K562 (cell line): ENCODE data around the gene CLHC1. TPM values are rescaled to one million over a fixed set of nuclear protein-coding genes. Genes with fewer than 3 reads are reported as not detected.

Experiments used
- ATAC-seq: fragments of 200-7000 bp; cut with Tn5 transposase; 3 replicates; pipeline ENCODE4 v1.9.1; 2020; ENCODE audit warnings: moderate library complexity
- BruUV-seq: library from RNA; stranded (reverse); fragments of 400-500 nt; replicated peaks from 2 replicates; lab custom pipeline; 2021; lab: Mats Ljungman, UMichigan
- CTCF ChIA-PET: fragments of 300-600 bp; formaldehyde crosslinking; extraction: SDS; loops from one replicate; lab custom pipeline; 2021; ENCODE audit warnings: low intra/inter-chr PET ratio; lab: Yijun Ruan, JAX
- POLR2A ChIA-PET: fragments of 300-600, 350-650 bp; sonication (Branson Sonifier 250); formaldehyde crosslinking; extraction: SDS; loops from one replicate; lab custom pipeline; 2021; ENCODE audit warnings: antibody characterized with exemption, inconsistent platforms; lab: Yijun Ruan, JAX
- DNase-seq, 4 experiments: peaks; one replicate each; pipeline versions ENCODE4 v3.0.0 to v3.0.0-alpha.2; 2011 to 2018; ENCODE audit warnings: low spot score in 3 of 4, mixed read lengths in 3 of 4; ENCODE audit errors: extremely low read depth in 1 of 4
- FAIRE-seq: peaks from 2 replicates; lab custom pipeline; 2011; peaks lifted over from hg19 to GRCh38; lab: Jason Lieb, UNC
- H2AFZ ChIP-seq: 2 replicates; pipeline ENCODE4 v1.6.0; 2011; ENCODE audit warnings: low read depth, low read length, control low read depth, inconsistent platforms
- H3K27ac ChIP-seq: fragments of 200-600 bp; 3 replicates; pipeline ENCODE4 v1.8.0; 2011; ENCODE audit warnings: low read depth, mild to moderate bottlenecking, control low read depth, inconsistent platforms, low read length, moderate library complexity, mixed read lengths; ENCODE audit errors: extremely low read depth
- H3K27me3 ChIP-seq, 2 experiments: fragments of 300-600 bp in 1 of 2; 2 replicates in 1 of 2; 3 replicates in 1 of 2; pipeline versions ENCODE4 v1.6.0 to v1.8.0; 2011; ENCODE audit warnings: inconsistent platforms in 2 of 2, low read length in 2 of 2, mild to moderate bottlenecking in 1 of 2, mixed read lengths in 1 of 2, moderate library complexity in 1 of 2; ENCODE audit not compliant: control insufficient read depth in 2 of 2, insufficient read depth in 2 of 2
- H3K36me3 ChIP-seq: fragments of 300-600 bp; 3 replicates; pipeline ENCODE4 v1.8.0; 2011; ENCODE audit warnings: mild to moderate bottlenecking, low read length, inconsistent platforms; ENCODE audit not compliant: control insufficient read depth, insufficient read depth
- H3K4me1 ChIP-seq, 2 experiments: fragments of 200-600 bp in 1 of 2; replicated peaks in 1 of 2; 2 replicates in 1 of 2; 3 replicates in 1 of 2; pipeline versions ENCODE4 v1.5.1 to v1.8.0; 2011; ENCODE audit warnings: inconsistent platforms in 2 of 2, low read length in 2 of 2, mild to moderate bottlenecking in 1 of 2, mixed read lengths in 1 of 2, moderate library complexity in 1 of 2; ENCODE audit not compliant: control insufficient read depth in 2 of 2, insufficient read depth in 2 of 2
- H3K4me2 ChIP-seq: 2 replicates; pipeline ENCODE4 v1.6.1; 2011; ENCODE audit warnings: low read length, control low read depth, inconsistent platforms, mixed read lengths; ENCODE audit not compliant: insufficient read depth
- H3K4me3 ChIP-seq: fragments of 200-600 bp; sonication (generic), shearing (Covaris generic); 2 replicates; pipeline ENCODE4 v1.5.1; 2016; ENCODE audit warnings: control low read depth, inconsistent platforms
- H3K79me2 ChIP-seq: fragments of 200-600 bp; 3 replicates; pipeline ENCODE4 v1.8.0; 2011; ENCODE audit warnings: low read length, inconsistent platforms; ENCODE audit not compliant: control insufficient read depth, insufficient read depth
- H3K9ac ChIP-seq, 2 experiments: 2 replicates each; pipeline versions ENCODE4 v1.6.0 to v1.6.1; 2011; ENCODE audit warnings: low read depth in 2 of 2, low read length in 2 of 2, control low read depth in 1 of 2, inconsistent platforms in 1 of 2, mild to moderate bottlenecking in 1 of 2, mixed read lengths in 1 of 2; ENCODE audit not compliant: insufficient read depth in 1 of 2
- H3K9me1 ChIP-seq: one replicate; pipeline ENCODE4 v1.6.0; 2011; ENCODE audit warnings: inconsistent platforms, mild to moderate bottlenecking, low read length, moderate library complexity; ENCODE audit not compliant: control insufficient read depth, insufficient read depth
- H3K9me3 ChIP-seq: replicated peaks from 2 replicates; pipeline ENCODE4 v1.5.1; 2011; ENCODE audit warnings: low read depth, low read length, inconsistent platforms; ENCODE audit not compliant: control insufficient read depth, insufficient read depth
- H4K20me1 ChIP-seq: replicated peaks from 2 replicates; pipeline ENCODE4 v1.6.1; 2011; ENCODE audit warnings: low read length, inconsistent platforms, mixed read lengths; ENCODE audit not compliant: control insufficient read depth, insufficient read depth
- ELF2 ChIP-seq: fragments of 250-450 bp; sonication (Bioruptor Pico); IDR thresholded peaks from 2 replicates; pipeline ENCODE4 v1.5.0; 2021; ENCODE audit warnings: mild to moderate bottlenecking
- GTF2E2 ChIP-seq: fragments of 200-800 bp; sonication (Bioruptor generic); IDR thresholded peaks from 2 replicates; pipeline ENCODE4 v1.6.1; 2016; ENCODE audit warnings: missing genetic modification characterization, missing compliant biosample characterization
- MXI1 ChIP-seq: IDR thresholded peaks from 2 replicates; pipeline ENCODE4 v1.6.1; 2011; ENCODE audit warnings: low read depth, mild to moderate bottlenecking, improper control_type of control experiment, low read length
- NCOA2 ChIP-seq, 2 experiments: fragments of 450-650 bp; IDR thresholded peaks; 2 replicates each; pipeline ENCODE4 v1.6.1; 2018; ENCODE audit warnings: mild to moderate bottlenecking in 2 of 2, moderate library complexity in 1 of 2; ENCODE audit not compliant: partially characterized antibody in 2 of 2
- NR4A1 ChIP-seq, 2 experiments: fragments of 250-450 bp in 1 of 2; fragments of 450-650 bp in 1 of 2; sonication (Bioruptor Pico) in 1 of 2; IDR thresholded peaks; 2 replicates each; pipeline versions ENCODE4 v1.4.0 to v1.6.1; 2016 to 2020; ENCODE audit warnings: mild to moderate bottlenecking in 2 of 2, missing compliant biosample characterization in 1 of 2, missing genetic modification characterization in 1 of 2, moderate library complexity in 1 of 2
- RCOR1 ChIP-seq, 2 experiments: IDR thresholded peaks; 2 replicates each; pipeline ENCODE4 v1.6.1; 2012; ENCODE audit warnings: low read depth in 2 of 2, low read length in 2 of 2, borderline replicate concordance in 1 of 2, improper control_type of control experiment in 1 of 2
- SPI1 ChIP-seq: IDR thresholded peaks from 2 replicates; pipeline ENCODE4 v1.6.1; 2011; ENCODE audit warnings: low read depth, low read length, control low read depth, borderline replicate concordance
- VEZF1 ChIP-seq: fragments of 200-800 bp; sonication (Bioruptor generic); IDR thresholded peaks from 2 replicates; pipeline ENCODE4 v1.6.1; 2017; ENCODE audit warnings: missing genetic modification characterization, missing compliant biosample characterization
- ZFP1 ChIP-seq: fragments of 450-650 bp; formaldehyde crosslinking; IDR thresholded peaks from 2 replicates; pipeline ENCODE4 v1.4.0; 2020; ENCODE audit warnings: mild to moderate bottlenecking, mixed read lengths
- ZSCAN32 ChIP-seq: fragments of 450-650 bp; formaldehyde crosslinking; IDR thresholded peaks from 2 replicates; pipeline ENCODE4 v1.4.0; 2020; ENCODE audit warnings: mild to moderate bottlenecking, moderate library complexity
- WGBS: fragments of 100-300 bp; shearing (Covaris generic); methylation state at CpG from one replicate; pipeline ENCODE4 v1.1.6; 2016; ENCODE audit warnings: low coverage, mixed read lengths; ENCODE audit not compliant: insufficient coverage; ENCODE audit errors: missing lambda C conversion rate; 5-methylcytosine and 5-hydroxymethylcytosine counted together
- in situ Hi-C: fragments of 300-500 bp; cut with MboI; formaldehyde crosslinking; loops from 4 replicates; pipeline ENCODE4 v1.15.0; 2018; ENCODE audit warnings: inconsistent platforms, mixed read lengths
- intact Hi-C: fragments of 100-400 bp; cut with micrococcal nuclease; formaldehyde crosslinking; loops from 2 replicates; pipeline ENCODE4 v1.14.2; 2022
- polyA plus RNA-seq, 8 experiments: library from polyadenylated mRNA; depleted of rRNA in 4 of 8; stranded (reverse) in 5 of 8; unstranded in 3 of 8; fragments of >200 nt; fragmentation: Nextera tagmentation in 2 of 8; fragmentation: Illumina TruSeq in 1 of 8; extraction: Ambion mirVana in 2 of 8; extraction: Trizol in 1 of 8; gene quantifications; 2 replicates each; pipeline versions ENCODE4 v1.2.1 to v1.2.3, GENCODE V29; 2011 to 2014; ENCODE audit warnings: inconsistent platforms in 1 of 8, missing spikeins in 1 of 8
- total RNA-seq, 7 experiments: library from RNA; depleted of rRNA in 6 of 7; stranded (reverse); fragments of >200 nt in 6 of 7; fragmentation: Illumina TruSeq in 2 of 7; extraction: Trizol in 2 of 7; gene quantifications; 2 replicates each; pipeline versions ENCODE4 v1.2.1 to v1.2.3, GENCODE V29; 2011 to 2021; ENCODE audit warnings: low replicate concordance in 1 of 7
- TF ChIP-seq, protein P1 (sequence below): fragments of 250-450 bp; sonication (Bioruptor Pico); IDR thresholded peaks from 2 replicates; pipeline ENCODE4 v1.4.0; 2020

CLHC1 gene
- total and polyA plus RNA-seq, 9 of the 15 experiments (the other 6 are each of a cell fraction or from before 2014, with no cell fraction given), result 3.7 to 14.3 (median 8.6) TPM

GRCh38 chr2:55137024-55137958, 94.8 kb downstream of the CLHC1 start:
- no peak overlapping the region for H3K4me3 ChIP-seq
- POLR2A ChIA-PET, result interaction anchor here (0.7 to 4.3 kb wide), 9 partner anchors 9 to 89 kb away, joined by 3 to 26 read pairs (median 5); partner anchors contain the start of gene RTN4

More at GRCh38 chr2:55137024-55137958, 94.8 kb downstream of the CLHC1 start:
- FAIRE-seq (no peak), DNase-seq (no peak), ATAC-seq (no peak)
- peak overlapping the region; percentile 35; the same call in 1 of the 2 replicates for H2AFZ ChIP-seq
- H3K27ac ChIP-seq, result no peak overlapping the region; the same call in 2 of the 3 replicates
- peak overlapping the region in 1 of 2 experiments; percentile 72; a peak in 2 of 4 replicates for H3K9ac ChIP-seq
- no peaks in the 10 kb centered on the region for H4K20me1 ChIP-seq
- BruUV-seq, result no TSS peak
- CTCF ChIA-PET, result no interaction called here
- H3K36me3 ChIP-seq, result no peaks in the 10 kb centered on the region; the same call in 2 of the 3 replicates
- no peaks in the 10 kb centered on the region for H3K79me2 ChIP-seq
- H3K4me1 ChIP-seq, result peaks cover 51 to 78% of the 10 kb centered on the region in 2 experiments
- TF ChIP-seq RCOR1 (IDR thresholded peaks at IDR 0.05; ENCODE audit: borderline replicate concordance in 1 of 2, low read depth in 2 of 2, low read length in 2 of 2) (peak in 1 of 2 experiments; percentile 28; a peak in 1 of 4 replicates), NCOA2 (IDR thresholded peaks at IDR 0.05; ENCODE audit: partially characterized antibody in 2 of 2) (no peak), ZSCAN32 (CRISPR knock-in tag) (no peak), VEZF1 (CRISPR knock-in tag) (peak; percentile 61), ELF2 (CRISPR knock-in tag) (0 out of 2 replicates have a peak, but pooled peaks have one; percentile 46), MXI1 (no peak), ZFP1 (CRISPR knock-in tag) (0 out of 2 replicates have a peak, but pooled peaks have one; percentile 24), NR4A1 (CRISPR knock-in tag; IDR thresholded peaks at IDR 0.05) (no peak), NR4A1 (tag; IDR thresholded peaks at IDR 0.05) (peak; percentile 19; the same call in 1 of the 2 replicates), GTF2E2 (no peak), SPI1 (peak; percentile 29; the same call in 1 of the 2 replicates)
- TF ChIP-seq, protein P1, sequence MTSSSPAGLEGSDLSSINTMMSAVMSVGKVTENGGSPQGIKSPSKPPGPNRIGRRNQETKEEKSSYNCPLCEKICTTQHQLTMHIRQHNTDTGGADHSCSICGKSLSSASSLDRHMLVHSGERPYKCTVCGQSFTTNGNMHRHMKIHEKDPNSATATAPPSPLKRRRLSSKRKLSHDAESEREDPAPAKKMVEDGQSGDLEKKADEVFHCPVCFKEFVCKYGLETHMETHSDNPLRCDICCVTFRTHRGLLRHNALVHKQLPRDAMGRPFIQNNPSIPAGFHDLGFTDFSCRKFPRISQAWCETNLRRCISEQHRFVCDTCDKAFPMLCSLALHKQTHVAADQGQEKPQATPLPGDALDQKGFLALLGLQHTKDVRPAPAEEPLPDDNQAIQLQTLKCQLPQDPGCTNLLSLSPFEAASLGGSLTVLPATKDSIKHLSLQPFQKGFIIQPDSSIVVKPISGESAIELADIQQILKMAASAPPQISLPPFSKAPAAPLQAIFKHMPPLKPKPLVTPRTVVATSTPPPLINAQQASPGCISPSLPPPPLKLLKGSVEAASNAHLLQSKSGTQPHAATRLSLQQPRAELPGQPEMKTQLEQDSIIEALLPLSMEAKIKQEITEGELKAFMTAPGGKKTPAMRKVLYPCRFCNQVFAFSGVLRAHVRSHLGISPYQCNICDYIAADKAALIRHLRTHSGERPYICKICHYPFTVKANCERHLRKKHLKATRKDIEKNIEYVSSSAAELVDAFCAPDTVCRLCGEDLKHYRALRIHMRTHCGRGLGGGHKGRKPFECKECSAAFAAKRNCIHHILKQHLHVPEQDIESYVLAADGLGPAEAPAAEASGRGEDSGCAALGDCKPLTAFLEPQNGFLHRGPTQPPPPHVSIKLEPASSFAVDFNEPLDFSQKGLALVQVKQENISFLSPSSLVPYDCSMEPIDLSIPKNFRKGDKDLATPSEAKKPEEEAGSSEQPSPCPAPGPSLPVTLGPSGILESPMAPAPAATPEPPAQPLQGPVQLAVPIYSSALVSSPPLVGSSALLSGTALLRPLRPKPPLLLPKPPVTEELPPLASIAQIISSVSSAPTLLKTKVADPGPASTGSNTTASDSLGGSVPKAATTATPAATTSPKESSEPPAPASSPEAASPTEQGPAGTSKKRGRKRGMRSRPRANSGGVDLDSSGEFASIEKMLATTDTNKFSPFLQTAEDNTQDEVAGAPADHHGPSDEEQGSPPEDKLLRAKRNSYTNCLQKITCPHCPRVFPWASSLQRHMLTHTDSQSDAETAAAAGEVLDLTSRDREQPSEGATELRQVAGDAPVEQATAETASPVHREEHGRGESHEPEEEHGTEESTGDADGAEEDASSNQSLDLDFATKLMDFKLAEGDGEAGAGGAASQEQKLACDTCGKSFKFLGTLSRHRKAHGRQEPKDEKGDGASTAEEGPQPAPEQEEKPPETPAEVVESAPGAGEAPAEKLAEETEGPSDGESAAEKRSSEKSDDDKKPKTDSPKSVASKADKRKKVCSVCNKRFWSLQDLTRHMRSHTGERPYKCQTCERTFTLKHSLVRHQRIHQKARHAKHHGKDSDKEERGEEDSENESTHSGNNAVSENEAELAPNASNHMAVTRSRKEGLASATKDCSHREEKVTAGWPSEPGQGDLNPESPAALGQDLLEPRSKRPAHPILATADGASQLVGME (CRISPR knock-in tag), result 0 out of 2 replicates have a peak, but pooled peaks have one; percentile 6
- H3K9me3 ChIP-seq, result no peaks in the 10 kb centered on the region; the same call in 1 of the 2 replicates
- H3K9me1 ChIP-seq, result no peaks in the 10 kb centered on the region
- H3K27me3 ChIP-seq, result no peaks in the 10 kb centered on the region
- in situ Hi-C loops, result no loop called here
- H3K4me2 ChIP-seq, result peak overlapping the region; percentile 71
- WGBS, result 71% methylated on average over 17 of the region's 23 CpGs
- intact Hi-C loops, result no loop called here
